Measurements from ENCODE around the gene ARHGEF11. TPM values are rescaled to one million over a fixed set of nuclear protein-coding genes. Genes with fewer than 3 reads are reported as not detected.

The ARHGEF11 gene
- total RNA-seq, 3 donors from 2014 or later: 31.1 to 50.4 (median 33.1) TPM

- no peaks in the 10 kb centered on the region for H3K27me3 ChIP-seq
- DNase-seq (ENCODE audit: low spot score in 2 of 2): no peak
- intact Hi-C loops (cut with DNase I; ENCODE audit: low total_unique reads): no loop called here
- H3K27ac ChIP-seq: no peak overlapping the region
- H3K4me3 ChIP-seq: no peak overlapping the region
- H3K4me1 ChIP-seq: peaks cover 0 to 8% of the 10 kb centered on the region in 2 donors
- H3K36me3 ChIP-seq: no peaks in the 10 kb centered on the region
- TF ChIP-seq POLR2A (IDR thresholded peaks at IDR 0.05): no peak
- no peak for TF ChIP-seq POLR2AphosphoS5 (IDR thresholded peaks at IDR 0.05)
- TF ChIP-seq CTCF (IDR thresholded peaks at IDR 0.05): no peak
- H3K9me3 ChIP-seq: no peaks in the 10 kb centered on the region
Observed at GRCh38 chr1:157006676-157007075, 38.9 kb downstream of the ARHGEF11 start.

GRCh38 chr1:157005965-157006364, 39.6 kb downstream of the ARHGEF11 start:
- Histone ChIP-seq H3K36me3 (no peaks in the 10 kb centered on the region), H3K9me3 (no peaks in the 10 kb centered on the region), H3K27me3 (no peaks in the 10 kb centered on the region), H3K4me1 (peaks cover 0 to 8% of the 10 kb centered on the region in 2 donors), H3K4me3 (no peak overlapping the region), H3K27ac (no peak overlapping the region)
- TF ChIP-seq POLR2AphosphoS5 (IDR thresholded peaks at IDR 0.05) (no peak), CTCF (IDR thresholded peaks at IDR 0.05) (no peak), POLR2A (IDR thresholded peaks at IDR 0.05) (no peak)
- DNase-seq (ENCODE audit: low spot score in 2 of 2): no peak
- intact Hi-C loops (cut with DNase I; ENCODE audit: low total_unique reads): no loop called here

DNA sequence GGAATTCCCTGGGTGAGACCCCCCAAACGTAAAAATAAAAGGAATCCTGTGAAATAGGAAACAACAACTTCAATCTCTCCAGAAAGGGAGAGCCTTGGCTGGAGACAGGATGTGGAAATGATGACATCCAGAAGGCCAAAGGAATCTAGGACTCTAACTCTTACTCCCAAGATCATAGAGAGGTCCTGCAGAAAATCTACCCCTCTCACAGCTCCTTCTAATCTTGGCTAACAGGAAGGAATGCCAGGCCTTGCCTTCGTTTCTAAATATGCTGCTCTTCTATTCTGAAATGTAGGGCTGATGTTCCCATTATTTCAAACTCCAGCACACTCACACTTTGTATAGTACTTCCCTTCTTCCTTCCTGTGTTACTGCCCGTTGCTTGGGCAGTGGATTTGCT, 40.7 kb downstream of the ARHGEF11 start:
- intact Hi-C loops (cut with DNase I; ENCODE audit: low total_unique reads): no loop called here
- Histone ChIP-seq H3K4me1 (peaks cover 0 to 8% of the 10 kb centered on the region in 2 donors), H3K27me3 (no peaks in the 10 kb centered on the region), H3K36me3 (no peaks in the 10 kb centered on the region), H3K9me3 (no peaks in the 10 kb centered on the region), H3K27ac (no peak overlapping the region), H3K4me3 (no peak overlapping the region)
- no peak for DNase-seq (ENCODE audit: low spot score in 2 of 2)
- TF ChIP-seq POLR2A (IDR thresholded peaks at IDR 0.05) (no peak), POLR2AphosphoS5 (IDR thresholded peaks at IDR 0.05) (no peak), CTCF (IDR thresholded peaks at IDR 0.05) (no peak)

DNA sequence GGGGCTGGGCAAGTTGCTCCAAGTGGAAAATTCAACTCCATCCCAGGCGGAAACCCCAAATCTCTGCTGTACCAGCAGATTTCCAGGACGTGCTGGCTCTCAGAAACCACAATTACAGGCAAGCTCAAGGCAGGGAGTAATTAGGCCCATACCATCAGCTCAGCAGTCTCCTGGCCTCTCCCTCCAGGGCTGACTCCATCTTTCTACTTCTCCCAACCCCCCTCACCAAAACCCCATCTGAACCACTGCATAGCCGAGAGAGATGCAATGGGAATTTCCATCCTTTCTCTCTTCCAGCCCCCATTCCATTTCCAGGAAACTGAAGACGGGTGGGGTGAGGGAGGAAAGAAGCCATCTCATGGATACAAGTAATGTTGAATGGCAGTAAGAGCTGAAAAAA, 41.2 kb downstream of the ARHGEF11 start:
- no peak for DNase-seq (ENCODE audit: low spot score in 2 of 2)
- H3K27ac ChIP-seq: no peak overlapping the region
- TF ChIP-seq CTCF (IDR thresholded peaks at IDR 0.05) (no peak), POLR2AphosphoS5 (IDR thresholded peaks at IDR 0.05) (no peak), POLR2A (IDR thresholded peaks at IDR 0.05) (no peak)
- H3K4me3 ChIP-seq: no peak overlapping the region
- H3K9me3 ChIP-seq: no peaks in the 10 kb centered on the region
- H3K4me1 ChIP-seq: peaks cover 0 to 8% of the 10 kb centered on the region in 2 donors
- H3K36me3 ChIP-seq: no peaks in the 10 kb centered on the region
- no peaks in the 10 kb centered on the region for H3K27me3 ChIP-seq
- intact Hi-C loops (cut with DNase I; ENCODE audit: low total_unique reads): no loop called here

GRCh38 chr1:157001304-157001703, 44.2 kb downstream of the ARHGEF11 start:
- TF ChIP-seq POLR2AphosphoS5 (IDR thresholded peaks at IDR 0.05): no peak
- no peak for TF ChIP-seq POLR2A (IDR thresholded peaks at IDR 0.05)
- TF ChIP-seq CTCF (IDR thresholded peaks at IDR 0.05): no peak
- Histone ChIP-seq H3K9me3 (no peaks in the 10 kb centered on the region), H3K4me1 (no peaks in the 10 kb centered on the region), H3K27me3 (no peaks in the 10 kb centered on the region), H3K4me3 (no peak overlapping the region), H3K27ac (no peak overlapping the region), H3K36me3 (no peaks in the 10 kb centered on the region)
- no peak for DNase-seq (ENCODE audit: low spot score in 2 of 2)
- intact Hi-C loops (cut with DNase I; ENCODE audit: low total_unique reads): no loop called here
